Ovary (tissue), 3 donors: ENCODE measurements around the gene RALBP1.

Experiments
- CTCF ChIP-seq, 3 donors: fragments of 450-650 bp in 2 of 3; fragments of 200-600 bp in 1 of 3; IDR thresholded peaks; one replicate each; pipeline versions ENCODE4 v1.5.1 to v1.8.0; 2016 to 2022; ENCODE audit warnings: antibody characterized with exemption in 3 of 3, mild to moderate bottlenecking in 1 of 3
- POLR2A ChIP-seq: fragments of 450-650 bp; IDR thresholded peaks from one replicate; pipeline ENCODE4 v1.6.1; 2017; ENCODE audit warnings: antibody characterized with exemption, mild to moderate bottlenecking, moderate library complexity
- donor health status: DM: no; HTN: no; CAD: no.

- TF ChIP-seq POLR2A, result no peak
- no peak for TF ChIP-seq CTCF (IDR thresholded peaks at IDR 0.05)
Observed at GRCh38 chr18:9531791-9532410, 56.6 kb downstream of the RALBP1 start.
